HepG2 (cell line): ENCODE measurements around the gene ABCB11.

Source experiments
- AFF4 ChIP-seq: sonication (generic); formaldehyde crosslinking; IDR thresholded peaks from 2 replicates; pipeline ENCODE4 v1.4.0; 2020; ENCODE audit warnings: missing genetic modification reagents
- CTCF ChIP-seq: sonication (generic); formaldehyde crosslinking; IDR thresholded peaks from 2 replicates; pipeline ENCODE4 v1.5.0; 2020; ENCODE audit warnings: mild to moderate bottlenecking, missing genetic modification reagents, moderate library complexity
- EZH2 ChIP-seq: conservative IDR thresholded peaks from 2 replicates; pipeline ENCODE4 v1.6.1; 2012; ENCODE audit warnings: mild to moderate bottlenecking, low read depth, low read length, moderate library complexity
- HNRNPLL ChIP-seq: fragments of 200-400 bp; formaldehyde crosslinking; IDR thresholded peaks from 2 replicates; pipeline ENCODE4 v1.6.1; 2017; ENCODE audit warnings: mild to moderate bottlenecking, low read depth, low read length; ENCODE audit not compliant: poor library complexity, severe bottlenecking
- JUN ChIP-seq: sonication (generic); formaldehyde crosslinking; IDR thresholded peaks from 2 replicates; pipeline ENCODE4 v1.4.0; 2020; ENCODE audit warnings: mild to moderate bottlenecking, missing genetic modification reagents
- KDM5A ChIP-seq: fragments of 200-600 bp; sonication (generic); IDR thresholded peaks from 2 replicates; pipeline ENCODE4 v1.7.0; 2018; ENCODE audit warnings: antibody characterized with exemption, mild to moderate bottlenecking, low read length, borderline replicate concordance
- NAIF1 ChIP-seq: sonication (generic); formaldehyde crosslinking; IDR thresholded peaks from 2 replicates; pipeline ENCODE4 v1.5.0; 2020; ENCODE audit warnings: mild to moderate bottlenecking, missing genetic modification reagents, borderline replicate concordance
- NFAT5 ChIP-seq: sonication (generic); formaldehyde crosslinking; IDR thresholded peaks from 2 replicates; pipeline ENCODE4 v1.4.0; 2020; ENCODE audit warnings: missing genetic modification reagents
- NR2C2 ChIP-seq: sonication (generic); formaldehyde crosslinking; IDR thresholded peaks from 2 replicates; pipeline ENCODE4 v1.4.0; 2020; ENCODE audit warnings: missing genetic modification reagents, mild to moderate bottlenecking, moderate library complexity, borderline replicate concordance
- ONECUT2 ChIP-seq: sonication (generic); formaldehyde crosslinking; IDR thresholded peaks from 2 replicates; pipeline ENCODE4 v1.4.0; 2020; ENCODE audit warnings: missing genetic modification reagents
- POLR2A ChIP-seq, 2 experiments: IDR thresholded peaks; 2 replicates each; pipeline ENCODE4 v1.6.1; 2011; ENCODE audit warnings: low read depth in 2 of 2, low read length in 2 of 2, mild to moderate bottlenecking in 1 of 2, moderate library complexity in 1 of 2; ENCODE audit not compliant: insufficient read depth in 1 of 2
- TCF12 ChIP-seq, 2 experiments: fragments of 450-650 bp in 1 of 2; sonication (generic) in 1 of 2; formaldehyde crosslinking in 1 of 2; IDR thresholded peaks; 2 replicates each; pipeline versions ENCODE4 v1.6.1 to v1.8.0; 2017 to 2022; ENCODE audit warnings: antibody characterized with exemption in 1 of 2, mild to moderate bottlenecking in 1 of 2, missing genetic modification reagents in 1 of 2, moderate library complexity in 1 of 2
- ZNF768 ChIP-seq: sonication (generic); formaldehyde crosslinking; IDR thresholded peaks from 2 replicates; pipeline ENCODE4 v1.4.0; 2020; ENCODE audit warnings: missing genetic modification reagents
- TF ChIP-seq, protein P1 (sequence below): sonication (generic); formaldehyde crosslinking; IDR thresholded peaks from 2 replicates; pipeline ENCODE4 v1.8.0; 2022; ENCODE audit warnings: low read depth, missing genetic modification reagents

- TF ChIP-seq HNRNPLL (no peak), ZNF768 (CRISPR knock-in tag) (no peak), NAIF1 (CRISPR knock-in tag) (no peak), JUN (CRISPR knock-in tag) (no peak), NFAT5 (CRISPR knock-in tag) (no peak), ONECUT2 (CRISPR knock-in tag) (no peak), NR2C2 (CRISPR knock-in tag) (no peak), TCF12 (IDR thresholded peaks at IDR 0.05) (no peak), TCF12 (CRISPR knock-in tag; IDR thresholded peaks at IDR 0.05) (no peak), KDM5A (no peak), EZH2 (no peak), CTCF (no peak), AFF4 (CRISPR knock-in tag) (no peak), POLR2A (IDR thresholded peaks at IDR 0.05; ENCODE audit: insufficient read depth in 1 of 2, low read depth in 2 of 2, low read length in 2 of 2) (no peak)
- TF ChIP-seq, protein P1, sequence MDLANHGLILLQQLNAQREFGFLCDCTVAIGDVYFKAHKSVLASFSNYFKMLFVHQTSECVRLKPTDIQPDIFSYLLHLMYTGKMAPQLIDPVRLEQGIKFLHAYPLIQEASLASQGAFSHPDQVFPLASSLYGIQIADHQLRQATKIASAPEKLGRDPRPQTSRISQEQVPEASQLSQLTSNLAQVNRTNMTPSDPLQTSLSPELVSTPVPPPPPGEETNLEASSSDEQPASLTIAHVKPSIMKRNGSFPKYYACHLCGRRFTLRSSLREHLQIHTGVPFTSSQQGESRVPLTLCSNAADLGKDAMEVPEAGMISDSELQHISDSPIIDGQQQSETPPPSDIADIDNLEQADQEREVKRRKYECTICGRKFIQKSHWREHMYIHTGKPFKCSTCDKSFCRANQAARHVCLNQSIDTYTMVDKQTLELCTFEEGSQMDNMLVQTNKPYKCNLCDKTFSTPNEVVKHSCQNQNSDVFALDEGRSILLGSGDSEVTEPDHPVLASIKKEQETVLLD (CRISPR knock-in tag): no peak
Measured at GRCh38 chr2:169034256-169034655, 3.1 kb upstream of the ABCB11 start.
